Gastroesophageal sphincter (tissue), 4 donors: ENCODE results near the gene MRPL48. TPM values are rescaled to one million over a fixed set of nuclear protein-coding genes. Genes with fewer than 3 reads are reported as not detected.

ENCODE experiments used
- ATAC-seq: fragments of 150-250 bp; one replicate; pipeline ENCODE4 v1.9.1; 2016; ENCODE audit warnings: mild to moderate bottlenecking, moderate library complexity
- H3K27ac ChIP-seq, 4 donors: fragments of 200-600 bp; sonication (generic) in 3 of 4; 1 replicate in 3 of 4; 2 replicates in 1 of 4; pipeline ENCODE4 v1.5.1; 2016 to 2019
- H3K27me3 ChIP-seq: fragments of 200-600 bp; sonication (generic); one replicate; pipeline ENCODE4 v1.5.1; 2019
- H3K36me3 ChIP-seq, 2 donors: fragments of 200-600 bp; sonication (generic); one replicate each; pipeline ENCODE4 v1.5.1; 2019; ENCODE audit warnings: control low read depth in 1 of 2
- H3K4me1 ChIP-seq, 3 donors: fragments of 200-600 bp; sonication (generic); 1 replicate in 2 of 3; 2 replicates in 1 of 3; pipeline ENCODE4 v1.5.1; 2016 to 2019; ENCODE audit warnings: control low read depth in 2 of 3
- H3K4me3 ChIP-seq, 2 donors: fragments of 200-600 bp; sonication (generic); one replicate each; pipeline ENCODE4 v1.5.1; 2019; ENCODE audit warnings: mild to moderate bottlenecking in 1 of 2, moderate library complexity in 1 of 2
- H3K9me3 ChIP-seq, 3 donors: fragments of 200-600 bp; sonication (generic); one replicate each; pipeline ENCODE4 v1.5.1; 2017 to 2019; ENCODE audit warnings: control low read depth in 2 of 3
- EP300 ChIP-seq: sonication (generic); formaldehyde crosslinking; IDR thresholded peaks from one replicate; pipeline ENCODE4 v1.6.1; 2017; ENCODE audit warnings: antibody characterized with exemption, mild to moderate bottlenecking
- POLR2A ChIP-seq, 2 donors: fragments of 450-650 bp; IDR thresholded peaks; one replicate each; pipeline ENCODE4 v1.6.1; 2017; ENCODE audit warnings: antibody characterized with exemption in 2 of 2, mild to moderate bottlenecking in 2 of 2, moderate library complexity in 1 of 2
- POLR2AphosphoS5 ChIP-seq: sonication (generic); formaldehyde crosslinking; IDR thresholded peaks from one replicate; pipeline ENCODE4 v1.6.1; 2017; ENCODE audit warnings: antibody characterized with exemption
- WGBS, 2 donors: methylation state at CpG; one replicate each; pipeline ENCODE4 v1.1.5; 2018; ENCODE audit warnings: low coverage in 1 of 2; 5-methylcytosine and 5-hydroxymethylcytosine counted together
- total RNA-seq, 4 donors: library from RNA; depleted of rRNA; stranded (reverse); fragments of >200 nt; gene quantifications; one replicate each; pipeline ENCODE4 v1.1.0, GENCODE V29; 2016
- TF ChIP-seq, protein P1 (sequence below), 4 experiments: fragments of 200-600 bp in 2 of 4; fragments of 450-650 bp in 2 of 4; sonication (generic) in 1 of 4; IDR thresholded peaks; one replicate each; pipeline ENCODE4 v1.5.1; 2017 to 2019; ENCODE audit warnings: antibody characterized with exemption in 4 of 4, mild to moderate bottlenecking in 2 of 4, moderate library complexity in 2 of 4

The MRPL48 gene
- total RNA-seq, 4 donors from 2014 or later, result 8.8 to 46.2 (median 22.2) TPM

DNA sequence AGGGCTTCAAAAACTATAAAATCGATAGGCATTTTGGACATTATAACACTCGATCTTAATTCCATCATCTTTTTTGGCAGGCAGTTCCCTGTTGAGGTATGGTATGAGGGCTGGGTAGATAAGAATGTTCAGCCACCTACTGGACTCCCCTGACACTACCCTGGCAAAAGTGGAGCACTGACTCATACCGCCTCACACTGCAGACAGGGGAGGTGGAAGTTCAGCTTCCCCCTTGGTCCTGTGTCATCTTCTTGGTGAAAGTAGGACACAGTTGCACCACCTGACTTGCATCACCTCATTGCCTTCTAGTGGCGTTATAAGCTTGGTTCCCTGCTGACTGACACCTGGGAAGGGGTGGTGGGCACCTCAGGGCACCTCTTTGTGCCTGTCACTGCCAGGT is 119.5 kb downstream of the MRPL48 start:
- H3K4me1 ChIP-seq, result no peaks in the 10 kb centered on the region
- TF ChIP-seq EP300, result no peak
- no peak for TF ChIP-seq POLR2A (IDR thresholded peaks at IDR 0.05)
- TF ChIP-seq, protein P1, sequence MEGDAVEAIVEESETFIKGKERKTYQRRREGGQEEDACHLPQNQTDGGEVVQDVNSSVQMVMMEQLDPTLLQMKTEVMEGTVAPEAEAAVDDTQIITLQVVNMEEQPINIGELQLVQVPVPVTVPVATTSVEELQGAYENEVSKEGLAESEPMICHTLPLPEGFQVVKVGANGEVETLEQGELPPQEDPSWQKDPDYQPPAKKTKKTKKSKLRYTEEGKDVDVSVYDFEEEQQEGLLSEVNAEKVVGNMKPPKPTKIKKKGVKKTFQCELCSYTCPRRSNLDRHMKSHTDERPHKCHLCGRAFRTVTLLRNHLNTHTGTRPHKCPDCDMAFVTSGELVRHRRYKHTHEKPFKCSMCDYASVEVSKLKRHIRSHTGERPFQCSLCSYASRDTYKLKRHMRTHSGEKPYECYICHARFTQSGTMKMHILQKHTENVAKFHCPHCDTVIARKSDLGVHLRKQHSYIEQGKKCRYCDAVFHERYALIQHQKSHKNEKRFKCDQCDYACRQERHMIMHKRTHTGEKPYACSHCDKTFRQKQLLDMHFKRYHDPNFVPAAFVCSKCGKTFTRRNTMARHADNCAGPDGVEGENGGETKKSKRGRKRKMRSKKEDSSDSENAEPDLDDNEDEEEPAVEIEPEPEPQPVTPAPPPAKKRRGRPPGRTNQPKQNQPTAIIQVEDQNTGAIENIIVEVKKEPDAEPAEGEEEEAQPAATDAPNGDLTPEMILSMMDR (IDR thresholded peaks at IDR 0.05), result no peak
- TF ChIP-seq POLR2AphosphoS5, result no peak
- H3K9me3 ChIP-seq, result no peaks in the 10 kb centered on the region
- 100% methylated on average over 2 of the region's 4 CpGs for WGBS, 2 donors
- no peaks in the 10 kb centered on the region for H3K27me3 ChIP-seq
- ATAC-seq, result no peak
- H3K4me3 ChIP-seq, result no peak overlapping the region
- peaks cover 0 to 90% of the 10 kb centered on the region in 2 donors for H3K36me3 ChIP-seq
- no peak overlapping the region for H3K27ac ChIP-seq

DNA sequence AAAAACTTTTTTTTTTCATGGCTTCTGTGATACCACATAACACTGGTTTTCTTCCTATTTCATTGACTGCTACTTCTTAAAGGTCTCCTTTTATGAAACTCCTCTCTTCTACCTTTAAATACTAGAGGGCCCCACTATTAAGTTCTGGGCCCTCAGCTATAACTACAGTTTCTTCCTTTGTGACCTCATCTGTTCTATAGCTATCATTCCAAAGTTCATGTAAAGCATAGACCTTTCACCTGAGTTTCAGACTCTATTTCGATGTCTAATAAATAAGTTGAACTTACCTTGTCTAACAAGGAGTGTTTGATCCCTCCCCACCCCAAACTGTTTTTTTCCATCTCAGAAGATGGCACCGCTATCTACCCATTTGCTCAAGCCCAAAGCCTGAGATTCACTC is 124.4 kb downstream of the MRPL48 start:
- Histone ChIP-seq H3K4me3 (no peak overlapping the region), H3K27ac (no peak overlapping the region), H3K36me3 (peaks cover 0 to 94% of the 10 kb centered on the region in 2 donors), H3K27me3 (no peaks in the 10 kb centered on the region), H3K9me3 (no peaks in the 10 kb centered on the region), H3K4me1 (no peaks in the 10 kb centered on the region)
- no peak for ATAC-seq
- TF ChIP-seq POLR2A (IDR thresholded peaks at IDR 0.05) (no peak), POLR2AphosphoS5 (no peak), EP300 (no peak)
- TF ChIP-seq, protein P1 (IDR thresholded peaks at IDR 0.05), result no peak
- 94 to 100% methylated on average over 2 of the region's 2 CpGs for WGBS, 2 donors

DNA sequence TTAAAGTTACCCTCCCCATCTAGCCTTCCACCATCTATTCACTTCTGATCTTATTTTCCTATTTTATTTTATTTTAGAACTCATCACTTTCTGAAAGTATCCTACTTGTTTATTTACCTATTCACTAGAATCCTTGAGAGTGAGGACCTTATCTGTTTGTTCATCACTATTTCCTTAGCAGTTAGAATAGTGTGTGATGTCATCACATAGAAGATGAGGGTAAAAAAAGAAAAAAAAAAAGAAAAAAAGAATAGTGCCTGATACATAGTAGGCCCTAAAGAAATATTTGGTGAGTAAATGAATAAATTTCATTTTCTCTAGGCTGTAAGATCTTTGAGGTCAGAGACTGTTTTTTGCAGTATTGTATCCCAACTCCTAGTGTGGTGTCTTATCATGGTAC is 125.8 kb downstream of the MRPL48 start:
- H3K9me3 ChIP-seq, result no peaks in the 10 kb centered on the region
- H3K27ac ChIP-seq, result no peak overlapping the region
- H3K36me3 ChIP-seq, result peaks cover 0 to 98% of the 10 kb centered on the region in 2 donors
- no peak overlapping the region for H3K4me3 ChIP-seq
- TF ChIP-seq POLR2A (IDR thresholded peaks at IDR 0.05) (no peak), EP300 (no peak), POLR2AphosphoS5 (no peak)
- TF ChIP-seq, protein P1 (IDR thresholded peaks at IDR 0.05), result no peak
- no peaks in the 10 kb centered on the region for H3K27me3 ChIP-seq
- no peaks in the 10 kb centered on the region for H3K4me1 ChIP-seq
- no peak for ATAC-seq

DNA sequence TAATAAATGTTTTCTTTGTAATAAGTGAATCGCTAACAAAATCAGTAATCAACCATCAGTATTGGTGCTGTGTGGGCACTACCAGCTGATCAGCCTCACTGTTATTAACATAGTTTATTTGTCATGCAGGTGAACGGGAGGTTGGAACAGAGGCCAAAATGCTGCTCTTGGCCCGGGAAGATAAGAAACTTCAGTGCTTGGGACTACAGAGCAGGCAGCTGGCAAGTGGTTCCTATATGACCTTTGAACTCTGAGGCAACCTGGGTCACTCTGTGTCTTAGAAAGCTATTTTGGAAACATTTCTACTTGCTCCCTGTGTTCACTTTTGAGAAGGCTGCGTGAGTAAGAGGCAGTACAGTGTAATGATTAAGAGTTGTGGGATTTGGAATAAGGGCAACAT is 126.6 kb downstream of the MRPL48 start:
- Histone ChIP-seq H3K27ac (no peak overlapping the region), H3K36me3 (peaks cover 0 to 98% of the 10 kb centered on the region in 2 donors), H3K4me1 (no peaks in the 10 kb centered on the region), H3K4me3 (no peak overlapping the region), H3K9me3 (no peaks in the 10 kb centered on the region), H3K27me3 (no peaks in the 10 kb centered on the region)
- no peak for ATAC-seq
- TF ChIP-seq POLR2A (IDR thresholded peaks at IDR 0.05), result no peak
- no peak for TF ChIP-seq EP300
- no peak for TF ChIP-seq POLR2AphosphoS5
- TF ChIP-seq, protein P1 (IDR thresholded peaks at IDR 0.05), result no peak
- 75 to 77% methylated on average over 4 of the region's 4 CpGs for WGBS, 2 donors

Other genes starting within 250 kb of the MRPL48 start
- gene FAM168A, start 189.8 kb upstream of the MRPL48 start, total RNA-seq, result 10 to 100 TPM; 27.5 to 51.8 (median 42.0) TPM
- gene PLEKHB1, start 141.3 kb upstream of the MRPL48 start, total RNA-seq, result 10 to 100 TPM; 13.3 to 49.3 (median 37.6) TPM
- 100 to 1,000 TPM; 134 to 168 (median 149) TPM for gene RAB6A, start 26.8 kb upstream of the MRPL48 start, total RNA-seq
- 10 to 100 TPM; 37.8 to 74.2 (median 58.7) TPM for gene COA4, start 89.0 kb downstream of the MRPL48 start, total RNA-seq
- 10 to 100 TPM; 16.2 to 30.2 (median 17.8) TPM for gene PAAF1, start 89.1 kb downstream of the MRPL48 start, total RNA-seq
- not detected for gene DNAJB13, start 163.2 kb downstream of the MRPL48 start, total RNA-seq
- gene UCP2, start 195.0 kb downstream of the MRPL48 start, total RNA-seq, result 10 to 100 TPM in 3 of 4 donors, 1 to 10 TPM in 1; 5.8 to 37.2 (median 33.2) TPM
- gene UCP3, start 221.2 kb downstream of the MRPL48 start, total RNA-seq, result 1 to 10 TPM in 3 of 4 donors, under 1 TPM in 1; 0.64 to 2.5 (median 1.6) TPM